Activated naive CD4-positive, alpha-beta T cell treated with Interleukin-2 at 50 U/mL for 16 hours (primary cell): ENCODE results near the gene YWHAG.
"Not testable (repeated sequence)": the region's sequence is repeated elsewhere in the genome, so short reads cannot be mapped to it uniquely, and the experiment has no call there.

Source experiments
- DNase-seq: peaks from one replicate; pipeline ENCODE4 v3.0.0-alpha.2; 2020

Gene YWHAG

GRCh38 chr7:76316984-76317781 lies 41.6 kb downstream of the YWHAG start:
- DNase-seq = no peak

GRCh38 chr7:76315364-76315763 lies 43.4 kb downstream of the YWHAG start:
- no peak for DNase-seq

GRCh38 chr7:76314740-76315139 lies 44.1 kb downstream of the YWHAG start:
- DNase-seq = not testable (repeated sequence)

- peak; percentile 96 for DNase-seq
Observed at GRCh38 chr7:76314042-76314721, 44.6 kb downstream of the YWHAG start.

- not testable (repeated sequence) for DNase-seq
Observed at GRCh38 chr7:76311838-76312237, 47.0 kb downstream of the YWHAG start.

- no peak for DNase-seq
Observed at GRCh38 chr7:76310102-76310957, 48.5 kb downstream of the YWHAG start.

GRCh38 chr7:76309341-76310101 lies 49.3 kb downstream of the YWHAG start:
- DNase-seq = not testable (repeated sequence)

GRCh38 chr7:76308874-76309273 lies 49.9 kb downstream of the YWHAG start:
- DNase-seq = not testable (repeated sequence)

- DNase-seq = no peak
Observed at GRCh38 chr7:76304888-76305375, 53.9 kb downstream of the YWHAG start.

GRCh38 chr7:76303202-76304147 lies 55.3 kb downstream of the YWHAG start:
- DNase-seq = peak; percentile 82

GRCh38 chr7:76302347-76303201 lies 56.2 kb downstream of the YWHAG start, which contains the start of gene HSPB1:
Gene HSPB1, plus strand, starts transcription at chr7:76302673. Its CDS starts 40 bp downstream, at chr7:76302713.
- peak; percentile 74 for DNase-seq

- DNase-seq = no peak
Observed at GRCh38 chr7:76301000-76301399, 57.8 kb downstream of the YWHAG start.

GRCh38 chr7:76300166-76300731 lies 58.5 kb downstream of the YWHAG start:
- no peak for DNase-seq

GRCh38 chr7:76296743-76297740 lies 61.7 kb downstream of the YWHAG start:
- DNase-seq = no peak

GRCh38 chr7:76294344-76295024 lies 64.3 kb downstream of the YWHAG start:
- DNase-seq = no peak

GRCh38 chr7:76293407-76293901 lies 65.3 kb downstream of the YWHAG start:
- DNase-seq = no peak

GRCh38 chr7:76292911-76293310 lies 65.9 kb downstream of the YWHAG start:
- not testable (repeated sequence) for DNase-seq

- DNase-seq = no peak
Observed at GRCh38 chr7:76292213-76292573, 66.6 kb downstream of the YWHAG start.
